ENCODE results near the gene RAVER2.

Gene RAVER2

GRCh38 chr1:64880449-64880848 lies 135.6 kb downstream of the RAVER2 start:
- H3K4me1 ChIP-seq (ENCODE audit: control insufficient read depth, insufficient read depth, low read depth, low read length), result no peaks in the 10 kb centered on the region
- no peak overlapping the region for H3K14ac ChIP-seq (ENCODE audit: low read length in 2 of 2)
- no peak overlapping the region for H3K4ac ChIP-seq (ENCODE audit: low read depth in 1 of 2, low read length in 2 of 2)
- no peak for DNase-seq
- H3K4me3 ChIP-seq (ENCODE audit: insufficient read depth in 1 of 2, low read depth in 1 of 2, low read length in 2 of 2), result no peak overlapping the region
- H4K91ac ChIP-seq (ENCODE audit: low read length), result no peak overlapping the region
- no peak overlapping the region for H2BK15ac ChIP-seq (ENCODE audit: low read depth, poor library complexity, severe bottlenecking)
- no peak overlapping the region for H2BK12ac ChIP-seq (ENCODE audit: low read length in 2 of 2)
- H3K4me2 ChIP-seq (ENCODE audit: low read length, poor library complexity, severe bottlenecking), result no peak overlapping the region
- H3K18ac ChIP-seq (ENCODE audit: low read depth in 1 of 2, low read length in 2 of 2), result no peak overlapping the region
- no peak overlapping the region for H3K27ac ChIP-seq (ENCODE audit: low read length, poor library complexity, severe bottlenecking)
- no peak overlapping the region for H4K8ac ChIP-seq (ENCODE audit: low read length)
- peaks cover 21 to 57% of the 10 kb centered on the region in 2 experiments for H3K36me3 ChIP-seq (ENCODE audit: control insufficient read depth in 1 of 2, insufficient read depth in 2 of 2, low read depth in 1 of 2, low read length in 2 of 2)
- no peak overlapping the region for H3K9ac ChIP-seq (ENCODE audit: low read length)
- no peaks in the 10 kb centered on the region for H3K9me3 ChIP-seq (ENCODE audit: control insufficient read depth, low read length)
- H3K79me1 ChIP-seq (replicated peaks; ENCODE audit: low read length, poor library complexity, severe bottlenecking), result peaks cover 26% of the 10 kb centered on the region
- H2BK5ac ChIP-seq (ENCODE audit: low read depth, low read length, poor library complexity, severe bottlenecking), result no peak overlapping the region
- H3K27me3 ChIP-seq (ENCODE audit: control insufficient read depth in 1 of 2, insufficient read depth in 1 of 2, low read length in 2 of 2), result no peaks in the 10 kb centered on the region
- H2AFZ ChIP-seq (ENCODE audit: low read depth, low read length), result no peak overlapping the region
- 94% methylated on average over 4 of the region's 4 CpGs for WGBS
- H3K23ac ChIP-seq (ENCODE audit: low read length in 2 of 2), result no peak overlapping the region
- no peak overlapping the region for H2BK120ac ChIP-seq (ENCODE audit: low read depth, low read length)
- no peak overlapping the region for H2AK5ac ChIP-seq (ENCODE audit: low read length, severe bottlenecking)

- H3K27ac ChIP-seq (ENCODE audit: low read length, poor library complexity, severe bottlenecking), result no peak overlapping the region
- peaks cover 13 to 49% of the 10 kb centered on the region in 2 experiments for H3K36me3 ChIP-seq (ENCODE audit: control insufficient read depth in 1 of 2, insufficient read depth in 2 of 2, low read depth in 1 of 2, low read length in 2 of 2)
- 93% methylated on average over 1 of the region's 1 CpG for WGBS
Measured at GRCh38 chr1:64881281-64881680, 136.4 kb downstream of the RAVER2 start.

More at GRCh38 chr1:64881281-64881680, 136.4 kb downstream of the RAVER2 start:
- Histone ChIP-seq H2AFZ (ENCODE audit: low read depth, low read length) (no peak overlapping the region), H3K9me3 (ENCODE audit: control insufficient read depth, low read length) (no peaks in the 10 kb centered on the region), H2BK12ac (ENCODE audit: low read length in 2 of 2) (no peak overlapping the region), H3K14ac (ENCODE audit: low read length in 2 of 2) (no peak overlapping the region), H4K8ac (ENCODE audit: low read length) (no peak overlapping the region), H2AK5ac (ENCODE audit: low read length, severe bottlenecking) (no peak overlapping the region), H3K79me1 (replicated peaks; ENCODE audit: low read length, poor library complexity, severe bottlenecking) (peaks cover 21% of the 10 kb centered on the region), H3K23ac (ENCODE audit: low read length in 2 of 2) (no peak overlapping the region), H3K18ac (ENCODE audit: low read depth in 1 of 2, low read length in 2 of 2) (no peak overlapping the region), H2BK120ac (ENCODE audit: low read depth, low read length) (no peak overlapping the region), H4K91ac (ENCODE audit: low read length) (no peak overlapping the region), H3K4me1 (ENCODE audit: control insufficient read depth, insufficient read depth, low read depth, low read length) (no peaks in the 10 kb centered on the region), H2BK5ac (ENCODE audit: low read depth, low read length, poor library complexity, severe bottlenecking) (no peak overlapping the region), H2BK15ac (ENCODE audit: low read depth, poor library complexity, severe bottlenecking) (no peak overlapping the region), H3K4ac (ENCODE audit: low read depth in 1 of 2, low read length in 2 of 2) (no peak overlapping the region), H3K27me3 (ENCODE audit: control insufficient read depth in 1 of 2, insufficient read depth in 1 of 2, low read length in 2 of 2) (no peaks in the 10 kb centered on the region), H3K9ac (ENCODE audit: low read length) (peak overlapping the region; percentile 49), H3K4me3 (ENCODE audit: insufficient read depth in 1 of 2, low read depth in 1 of 2, low read length in 2 of 2) (peak overlapping the region in 1 of 2 experiments; percentile 10), H3K4me2 (ENCODE audit: low read length, poor library complexity, severe bottlenecking) (no peak overlapping the region)
- no peak for DNase-seq

All from mesenchymal stem cell (in vitro differentiated cells and primary cell).